Measurements from ENCODE around the gene NUB1.

NUB1 gene

GRCh38 chr7:151389768-151390597, 48.4 kb downstream of the NUB1 start:
- no peak for DNase-seq (ENCODE audit: low spot score)

DNA sequence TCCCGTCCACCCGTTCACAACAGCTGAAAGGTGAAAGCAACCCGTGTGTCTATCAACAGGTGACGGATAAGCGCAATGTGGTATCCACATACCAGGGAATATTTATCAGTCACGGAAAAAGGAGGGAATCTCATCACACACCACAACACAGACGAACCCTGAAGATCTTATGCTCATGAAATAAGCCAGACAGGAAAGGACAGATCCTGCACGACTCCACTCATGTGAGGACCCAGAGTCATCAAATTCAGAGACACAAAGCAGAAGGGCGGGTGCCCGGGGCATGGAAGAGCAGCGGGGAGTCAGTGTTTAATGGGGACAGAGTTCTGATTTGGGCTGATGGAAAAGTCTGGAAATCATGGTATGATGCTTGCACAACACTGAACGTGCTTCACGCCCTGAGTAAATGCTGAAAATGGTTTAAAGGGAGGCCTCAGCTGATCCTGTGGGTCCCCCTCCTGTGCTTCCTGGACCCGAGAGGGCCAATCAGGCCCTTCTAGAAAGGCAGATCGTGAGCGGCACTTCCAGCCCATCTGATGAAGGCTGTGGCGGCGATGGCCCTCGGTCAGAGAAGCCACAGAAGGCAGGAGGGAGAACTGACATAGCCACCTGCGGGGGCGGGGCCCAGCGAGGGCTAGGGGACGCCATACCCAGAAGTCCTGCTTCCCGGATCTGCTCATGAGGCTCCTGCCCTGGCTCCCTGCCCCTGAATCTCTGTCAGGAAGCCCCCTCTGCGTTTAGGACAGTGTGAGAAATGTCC, 49.2 kb downstream of the NUB1 start:
- DNase-seq (ENCODE audit: low spot score) = no peak

DNA sequence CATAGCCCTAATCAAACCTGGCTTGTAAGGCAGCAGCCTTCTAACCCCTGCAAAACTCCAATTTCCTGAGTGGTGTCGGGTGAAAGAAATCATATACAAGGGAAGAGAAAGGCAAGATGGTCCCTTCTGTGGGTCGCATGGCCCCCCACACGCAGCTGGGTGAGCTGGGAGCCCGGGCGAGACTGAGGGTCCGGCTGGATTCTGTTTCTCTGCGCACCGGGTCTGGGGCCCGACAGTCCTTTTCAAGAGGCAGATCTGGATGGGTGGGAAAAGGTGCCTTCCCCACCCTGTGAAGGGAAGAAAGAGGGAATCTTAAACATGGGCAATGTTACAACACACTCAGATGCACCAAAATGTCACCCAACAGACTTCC, 49.7 kb downstream of the NUB1 start:
- no peak for DNase-seq (ENCODE audit: low spot score)

DNA sequence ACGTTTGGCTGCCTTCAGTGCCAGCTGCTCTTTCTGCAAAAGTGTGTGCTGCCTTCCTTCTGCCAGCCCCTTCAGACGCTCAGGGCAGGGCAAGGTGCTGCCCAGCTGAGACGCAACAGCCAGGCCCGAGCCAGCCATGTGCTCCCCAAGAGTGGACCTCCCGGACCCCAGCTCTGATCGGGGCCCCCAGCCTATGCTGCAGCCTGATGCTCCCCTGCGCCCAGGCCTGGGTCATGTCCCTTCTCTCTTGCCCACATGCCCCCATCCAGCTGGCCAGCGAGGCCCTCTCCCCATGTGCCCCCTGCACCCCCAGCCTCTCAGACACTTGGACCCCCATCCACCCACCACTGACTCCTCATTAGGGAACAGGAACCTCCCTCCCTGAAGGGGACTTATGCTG, 50.4 kb downstream of the NUB1 start:
- no peak for DNase-seq (ENCODE audit: low spot score)

DNA sequence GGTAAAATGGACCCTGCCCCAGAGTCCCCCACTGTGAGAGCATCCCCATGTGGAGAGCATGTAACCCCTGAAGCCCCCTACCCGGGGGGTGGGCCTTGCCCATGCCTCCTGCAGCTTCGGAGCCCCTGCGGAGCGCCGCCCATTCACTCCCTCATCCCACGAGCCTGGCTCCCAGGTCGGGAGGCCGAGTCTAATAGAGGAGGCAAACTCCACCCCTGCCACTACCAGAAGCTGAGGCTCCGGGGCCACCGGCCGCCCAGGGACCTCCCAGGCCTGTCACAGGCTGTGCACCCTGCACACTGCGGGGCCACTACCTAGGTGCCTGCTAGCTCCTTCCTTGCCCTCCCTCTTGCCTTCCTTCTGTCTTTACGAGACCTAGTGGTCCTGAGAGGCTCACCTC, 50.8 kb downstream of the NUB1 start:
- no peak for DNase-seq (ENCODE audit: low spot score)

DNA sequence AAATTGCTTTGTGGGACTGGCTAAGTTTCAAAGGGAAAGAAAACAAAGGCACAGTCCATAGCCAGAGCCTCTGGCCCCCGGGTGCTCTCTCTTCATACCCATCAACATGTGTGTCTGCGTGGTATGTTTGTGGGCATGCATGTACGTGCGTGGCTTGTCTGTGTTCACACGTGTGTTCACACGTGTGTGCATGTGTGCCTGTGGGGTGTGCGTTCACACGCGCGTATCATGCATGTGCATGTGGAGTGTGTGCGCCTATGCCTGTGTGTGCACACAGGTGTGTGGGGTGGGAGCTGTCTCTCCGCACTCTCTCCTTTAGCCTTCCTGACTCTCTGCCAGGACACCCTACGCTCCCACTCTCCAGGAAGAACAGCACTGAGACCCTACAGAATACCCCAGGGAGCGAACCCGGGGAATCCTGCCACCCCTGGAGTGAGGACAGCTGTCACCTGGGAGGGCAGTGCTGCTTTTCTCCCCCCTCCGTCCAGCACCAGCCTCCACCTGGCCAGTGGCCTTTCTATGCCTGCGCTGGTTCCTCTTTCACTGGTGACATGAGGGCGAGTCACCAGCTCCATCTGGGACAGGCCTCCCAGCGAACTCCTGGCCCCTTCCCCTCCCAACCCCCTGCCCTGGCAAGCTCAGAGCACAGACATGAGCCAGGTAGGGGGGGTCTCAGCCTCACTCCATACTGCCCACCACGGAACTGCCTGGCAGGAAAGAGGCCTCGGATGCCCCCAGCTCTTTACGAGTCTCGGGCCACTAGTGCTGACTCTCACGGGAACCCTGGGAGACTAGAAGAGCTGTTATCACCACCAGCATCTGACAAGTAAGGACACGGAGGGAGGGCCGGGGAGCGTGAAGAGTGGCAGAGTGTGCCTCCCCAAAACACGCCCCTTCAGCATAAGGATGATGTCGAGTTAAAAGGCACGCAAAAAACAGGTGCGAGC, 51.7 kb downstream of the NUB1 start:
- DNase-seq (ENCODE audit: low spot score) = no peak

- DNase-seq (ENCODE audit: low spot score) = no peak
Observed at GRCh38 chr7:151394076-151395035, 52.7 kb downstream of the NUB1 start.

- no peak for DNase-seq (ENCODE audit: low spot score)
Observed at GRCh38 chr7:151395036-151395367, 53.4 kb downstream of the NUB1 start.

DNA sequence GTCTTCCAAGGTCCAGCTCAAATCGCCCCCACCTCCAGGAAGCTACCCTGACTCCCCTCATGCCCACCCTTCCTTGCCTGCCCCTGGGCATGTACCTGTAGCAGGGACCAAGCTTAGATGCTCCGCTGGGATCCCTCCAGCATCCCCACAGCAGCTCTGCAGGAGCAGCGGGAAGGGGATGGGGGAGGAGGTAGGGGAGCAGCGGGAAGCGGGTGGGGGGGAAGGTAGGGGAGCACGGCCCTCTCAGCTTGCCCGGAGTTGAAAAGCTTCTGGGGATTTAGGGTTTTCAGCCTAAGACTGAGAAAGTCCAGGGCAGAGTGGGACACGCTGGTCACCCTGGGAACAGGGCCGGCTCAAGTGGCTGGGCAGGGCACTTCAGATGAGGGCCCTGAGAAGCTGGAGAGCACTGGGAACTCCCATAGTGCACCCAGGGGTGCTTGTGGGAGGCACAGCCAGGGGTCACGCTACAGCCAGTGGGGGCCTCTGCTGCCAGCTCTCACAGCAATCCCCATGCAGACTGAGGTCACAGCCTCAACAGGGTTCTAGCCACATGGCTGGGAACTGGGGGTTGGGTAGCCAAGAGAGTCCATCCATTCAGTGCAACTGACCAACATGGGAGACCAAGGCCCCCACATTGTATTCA, 54.8 kb downstream of the NUB1 start:
- no peak for DNase-seq (ENCODE audit: low spot score)

DNA sequence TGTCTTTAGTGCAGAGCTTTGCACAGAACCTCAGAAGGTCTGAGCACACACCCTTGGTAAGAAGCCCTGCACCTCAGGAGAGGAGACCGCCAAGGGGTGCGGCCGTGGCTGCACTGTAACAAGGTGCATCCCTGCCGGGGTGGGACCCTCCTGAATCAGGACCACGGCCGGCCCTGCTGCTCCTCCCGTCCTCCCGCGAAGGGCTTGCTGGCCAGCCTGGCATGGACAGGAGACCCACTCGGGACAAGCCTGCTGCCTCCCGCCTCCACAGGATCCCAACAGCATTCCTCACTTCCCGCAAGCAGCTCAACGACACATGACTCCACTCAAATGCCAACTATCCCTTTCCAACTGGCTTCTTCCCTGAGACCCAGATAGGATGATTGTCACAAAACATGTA, 55.4 kb downstream of the NUB1 start:
- DNase-seq (ENCODE audit: low spot score) = no peak

DNA sequence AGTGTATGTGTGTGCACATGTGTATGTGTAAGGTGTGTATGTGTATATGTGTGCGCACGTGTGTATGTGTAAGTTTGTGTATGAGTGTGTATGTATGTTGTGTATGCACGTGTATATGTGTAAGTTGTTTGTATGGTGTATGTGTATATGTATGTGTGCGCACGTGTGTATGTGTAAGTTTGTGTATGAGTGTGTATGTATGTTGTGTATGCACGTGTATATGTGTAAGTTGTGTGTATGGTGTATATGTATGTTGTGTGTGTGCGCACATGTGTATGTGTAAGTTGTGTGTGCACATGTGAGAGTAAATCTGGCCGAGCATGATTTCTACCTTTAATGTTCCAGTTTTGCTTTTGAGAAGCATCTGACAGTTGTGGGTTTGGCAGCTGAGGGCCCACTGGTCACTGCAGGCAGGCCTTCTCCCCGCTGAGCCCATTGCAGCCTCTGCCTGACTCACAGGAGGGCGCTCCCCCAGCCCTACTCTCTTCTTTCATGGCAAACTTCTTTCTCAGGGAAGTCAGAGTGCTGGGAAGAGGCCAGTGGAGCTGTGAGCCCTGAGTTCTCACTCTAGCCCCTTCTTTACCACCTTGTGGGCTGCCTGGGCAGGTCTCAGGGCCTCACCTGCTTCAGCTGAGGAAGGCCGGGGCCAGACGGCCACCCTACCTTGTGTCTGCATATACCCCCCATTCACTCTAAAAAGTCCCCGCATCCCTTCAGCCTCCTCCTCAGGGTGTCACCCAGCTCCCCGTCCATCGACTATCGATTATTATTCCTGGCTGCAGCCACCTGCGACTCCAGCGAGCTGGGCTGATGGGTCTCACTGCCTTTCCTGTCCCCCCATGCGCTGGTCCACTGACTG, 57.1 kb downstream of the NUB1 start:
- no peak for DNase-seq (ENCODE audit: low spot score)

DNA sequence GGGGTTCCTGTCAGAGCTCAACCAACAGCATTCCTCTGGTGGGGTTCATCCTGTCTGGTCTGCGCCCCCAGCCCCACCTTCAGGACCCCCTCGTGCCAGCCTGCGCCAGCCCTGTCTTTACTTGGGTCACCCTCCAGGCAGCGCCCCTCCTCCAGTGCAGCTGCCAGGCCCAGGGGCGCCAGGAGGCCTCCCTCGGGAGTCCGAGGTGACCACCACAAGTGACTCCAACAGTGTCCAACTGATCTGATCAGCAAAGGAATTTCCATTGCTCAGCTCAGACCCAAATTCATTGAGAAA, 57.6 kb downstream of the NUB1 start:
- DNase-seq (ENCODE audit: low spot score) = no peak

DNA sequence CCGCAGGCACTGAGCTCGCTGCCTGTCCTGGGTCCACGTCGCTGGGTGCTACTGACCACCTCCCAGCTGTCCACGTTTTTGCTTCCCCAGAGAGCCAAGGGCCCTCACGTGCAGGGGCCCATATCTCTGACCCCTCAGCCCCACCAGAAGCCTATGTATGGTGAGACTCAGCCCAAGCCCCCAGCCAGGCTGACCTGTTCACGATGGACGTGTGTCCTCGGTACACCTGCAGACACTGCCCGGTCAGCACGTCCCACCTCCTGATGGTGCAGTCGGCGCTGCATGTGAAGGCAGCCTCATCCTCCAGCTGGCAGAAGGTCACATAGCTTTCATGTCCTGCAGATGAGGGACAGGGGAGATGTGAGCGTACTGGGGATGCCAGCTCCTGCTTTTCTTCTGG, 58.3 kb downstream of the NUB1 start:
- DNase-seq (ENCODE audit: low spot score) = no peak

DNA sequence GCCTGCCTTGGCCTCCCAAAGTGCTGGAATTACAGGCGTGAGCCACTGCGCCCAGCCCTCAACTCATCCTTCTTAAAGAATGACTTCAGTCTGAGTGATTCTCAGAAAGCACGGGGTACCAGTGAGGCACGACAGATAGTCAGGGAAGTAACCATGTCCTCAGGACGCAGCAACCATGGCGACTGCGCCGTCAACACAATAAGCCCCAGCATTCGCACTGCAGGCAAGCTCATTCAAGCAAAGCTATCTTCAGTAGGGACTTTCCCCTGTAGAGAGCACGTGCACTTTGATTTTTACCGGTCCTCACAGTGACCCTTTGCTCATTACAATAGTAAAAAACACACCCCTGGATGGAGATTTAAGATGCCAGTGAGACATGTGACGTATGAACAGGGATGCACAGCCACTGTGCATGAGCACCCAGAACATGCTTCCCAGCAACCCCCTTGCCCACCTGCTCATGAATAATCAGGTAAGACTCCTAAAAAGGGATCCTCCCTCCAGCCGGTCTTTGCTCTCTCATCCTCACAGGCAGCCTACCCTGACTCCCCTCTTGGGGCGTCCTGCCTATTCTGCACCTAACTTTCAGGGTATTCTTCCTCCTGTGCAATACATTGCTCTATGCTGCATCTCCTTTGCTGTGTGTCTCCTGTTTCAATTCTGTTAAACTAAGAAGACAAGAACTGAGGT, 59.2 kb downstream of the NUB1 start:
- DNase-seq (ENCODE audit: low spot score) = no peak

DNA sequence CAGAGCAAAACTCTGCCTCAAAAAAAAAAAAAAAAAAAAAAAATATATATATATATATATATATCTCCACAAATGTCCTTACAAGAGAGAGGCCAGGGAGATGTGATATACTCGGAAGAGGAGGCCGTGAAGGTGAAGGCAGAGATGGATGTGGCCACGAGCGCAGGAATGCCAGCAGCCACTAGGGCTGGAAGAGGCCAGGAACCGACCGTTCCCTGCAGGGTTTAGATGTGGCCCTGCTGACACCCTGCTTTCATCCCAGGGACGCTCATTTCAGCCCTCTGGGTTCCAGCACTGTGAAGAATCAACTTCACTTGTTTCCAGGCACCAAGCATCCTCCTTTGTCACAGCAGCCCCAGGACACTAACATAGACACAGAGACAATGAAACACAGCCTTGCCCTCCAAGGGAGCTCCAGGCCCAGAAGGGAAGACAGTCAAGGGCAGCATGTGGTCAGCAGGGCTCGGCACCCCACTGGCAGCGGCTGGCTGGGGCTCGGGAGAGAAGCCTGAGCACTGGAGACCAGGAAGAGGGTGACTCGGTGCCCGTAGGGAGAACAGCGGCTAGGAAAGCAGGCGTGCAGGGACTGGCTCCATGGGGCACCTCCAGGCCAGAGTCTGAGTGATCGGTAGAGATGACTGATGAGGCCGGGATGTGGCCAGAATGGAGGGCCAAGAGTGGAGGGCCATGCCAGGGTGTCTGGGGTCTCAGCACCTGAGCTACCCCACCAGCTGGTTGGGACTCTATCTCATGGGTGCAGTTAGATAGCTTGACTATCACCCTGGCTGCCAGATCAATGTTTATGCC, 60.6 kb downstream of the NUB1 start:
- DNase-seq (ENCODE audit: low spot score) = no peak

- peak; percentile 67 for DNase-seq (ENCODE audit: low spot score)
Observed at GRCh38 chr7:151403764-151404163, 62.2 kb downstream of the NUB1 start.

DNA sequence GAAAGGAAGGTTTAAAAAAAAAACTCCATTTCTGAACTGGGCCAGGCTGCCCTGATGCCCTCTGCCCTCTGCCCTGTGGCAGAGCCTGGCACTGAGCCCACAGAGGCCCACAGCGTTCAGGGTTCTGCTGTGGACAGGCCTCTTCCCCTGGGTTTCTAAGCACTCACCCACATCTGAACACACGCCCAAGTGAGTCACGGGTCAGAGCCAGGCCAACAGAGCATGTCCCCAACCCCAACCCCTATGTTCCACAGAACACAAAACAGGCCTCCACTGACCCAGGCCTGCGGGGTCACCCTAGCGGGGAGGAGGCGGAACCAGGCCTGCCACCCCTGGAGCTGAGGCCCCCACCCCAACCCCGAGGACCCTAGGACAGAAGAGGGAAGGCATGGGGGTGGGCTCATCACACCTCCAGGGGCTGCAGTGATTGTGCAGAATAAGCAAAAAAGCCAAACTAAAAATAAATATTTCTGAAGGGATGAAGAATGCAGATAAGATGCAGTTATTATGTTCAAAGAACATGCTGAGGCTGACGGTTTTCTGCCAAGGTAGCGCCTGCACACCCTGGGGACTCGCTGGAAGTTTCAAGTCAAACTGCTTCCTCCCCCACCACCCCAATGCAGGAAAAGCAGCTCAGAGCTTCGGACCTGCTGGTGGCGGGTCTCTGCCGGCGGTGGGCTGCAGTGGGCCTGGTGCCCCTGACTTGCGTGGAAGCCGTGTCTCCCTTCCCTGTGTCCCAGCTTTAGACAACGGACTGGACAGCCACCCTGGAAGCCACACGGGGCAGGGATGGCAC, 62.8 kb downstream of the NUB1 start:
- peak; percentile 64 for DNase-seq (ENCODE audit: low spot score)

DNA sequence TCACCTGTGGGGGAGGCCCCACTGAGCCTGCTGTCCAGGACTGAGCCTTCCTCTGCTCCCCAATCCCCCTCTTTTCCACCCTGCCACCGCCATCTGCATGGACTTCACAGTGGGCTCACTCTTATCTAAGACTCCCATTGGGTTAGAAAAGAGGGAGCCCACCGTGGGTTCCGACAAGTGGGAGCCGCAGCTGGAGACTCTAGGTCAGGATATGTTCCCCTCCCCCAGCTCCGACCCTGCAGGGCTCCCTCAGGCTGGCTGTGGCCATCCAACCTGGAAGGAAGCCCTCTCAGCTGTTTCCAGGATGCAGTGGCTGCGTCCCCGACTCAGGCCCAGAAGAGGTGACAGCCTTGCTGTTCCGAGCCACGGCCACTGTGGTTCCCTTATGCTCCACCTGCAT, 63.4 kb downstream of the NUB1 start:
- no peak for DNase-seq (ENCODE audit: low spot score)
